Ovary (tissue), 9 donors: ENCODE measurements around the gene MAP3K19. TPM values are rescaled to one million over a fixed set of nuclear protein-coding genes. Genes with fewer than 3 reads are reported as not detected.

Experiments used
- DNase-seq, 5 donors: peaks; one replicate each; pipeline ENCODE4 v3.0.0-alpha.2; 2019 to 2020
- H3K27ac ChIP-seq, 2 donors: fragments of 200-600 bp; one replicate each; pipeline versions ENCODE4 v1.5.1 to v1.8.0; 2019 to 2022
- H3K27me3 ChIP-seq: fragments of 200-600 bp; one replicate; pipeline ENCODE4 v1.8.0; 2022
- H3K36me3 ChIP-seq: fragments of 200-600 bp; sonication (generic); one replicate; pipeline ENCODE4 v1.5.1; 2019
- H3K4me1 ChIP-seq: one replicate; pipeline ENCODE4 v1.8.1; 2013; ENCODE audit warnings: mild to moderate bottlenecking, moderate library complexity; ENCODE audit not compliant: insufficient read depth
- H3K4me3 ChIP-seq: fragments of 200-600 bp; sonication (generic); one replicate; pipeline ENCODE4 v1.5.1; 2017
- H3K9me3 ChIP-seq, 2 donors: fragments of 200-600 bp in 1 of 2; sonication (generic) in 1 of 2; one replicate each; pipeline versions ENCODE4 v1.5.1 to v1.8.1; 2013 to 2019; ENCODE audit warnings: mild to moderate bottlenecking in 1 of 2, moderate library complexity in 1 of 2
- CTCF ChIP-seq, 3 donors: fragments of 450-650 bp in 2 of 3; fragments of 200-600 bp in 1 of 3; IDR thresholded peaks; one replicate each; pipeline versions ENCODE4 v1.5.1 to v1.8.0; 2016 to 2022; ENCODE audit warnings: antibody characterized with exemption in 3 of 3, mild to moderate bottlenecking in 1 of 3
- EP300 ChIP-seq: sonication (generic); formaldehyde crosslinking; IDR thresholded peaks from one replicate; pipeline ENCODE4 v1.6.1; 2017; ENCODE audit warnings: antibody characterized with exemption
- POLR2A ChIP-seq: fragments of 450-650 bp; IDR thresholded peaks from one replicate; pipeline ENCODE4 v1.6.1; 2017; ENCODE audit warnings: antibody characterized with exemption, mild to moderate bottlenecking, moderate library complexity
- WGBS, 3 donors: extraction: QIAGEN DNeasy Blood & Tissue Kit in 1 of 3; methylation state at CpG; one replicate each; pipeline versions ENCODE4 v1.1.5 to v1.1.7; 2013 to 2017; 5-methylcytosine and 5-hydroxymethylcytosine counted together
- intact Hi-C, 4 donors: fragments of 100-400 bp; cut with DNase I; formaldehyde crosslinking; loops; one replicate each; pipeline versions ENCODE4 v1.11.0 to v1.15.1; 2022 to 2023
- polyA plus RNA-seq, 2 donors: library from polyadenylated mRNA; stranded (reverse); fragments of 200-250 nt in 1 of 2; fragments of 350-450 nt in 1 of 2; fragmentation: Illumina TruSeq in 1 of 2; extraction: RNeasy Lipid Tissue Mini Kit (QIAGEN cat#74804) in 1 of 2; gene quantifications; one replicate each; pipeline ENCODE4 v1.2.3, GENCODE V29; 2013 to 2014
- total RNA-seq, 7 donors: library from RNA; depleted of rRNA in 2 of 7; stranded (reverse); fragments of >200 nt in 2 of 7; fragmentation: NEBNext Ultra II Directional in 3 of 7; extraction: Animal tissue kit (Norgen Biotek cat#: 25700) in 3 of 7; gene quantifications; one replicate each; pipeline versions ENCODE4 v1.1.0 to v1.2.4, GENCODE V29; 2016 to 2023
- donor health status: DM: no; HTN: no; CAD: no; lungs with moderate emphysema.
- donor health status: DM: no; HTN: no; CAD: no.
- donor health status: Bipolar disorder and iron deficiency.
- donor health status: DM: yes; HTN: yes; CAD: no.
- donor health status: DM: no; HTN: no; CAD: no.
- donor health status: DM: yes; HTN: yes; CAD: no.

Gene MAP3K19
- total and polyA plus RNA-seq, 9 donors: 0.02 to 23.2 (median 0.93) TPM; not detected in 3

GRCh38 chr2:134917888-134918525 lies 129.2 kb downstream of the MAP3K19 start:
- WGBS, 3 donors: 0 to 1% (median 0%) methylated on average over 37 to 38 of the region's 38 CpGs
- Histone ChIP-seq H3K27ac (peak overlapping the region; percentile 51 to 94), H3K4me3 (peak overlapping the region; percentile 95), H3K4me1 (peaks cover 5% of the 10 kb centered on the region), H3K27me3 (no peaks in the 10 kb centered on the region), H3K9me3 (no peaks in the 10 kb centered on the region), H3K36me3 (no peaks in the 10 kb centered on the region)
- peak in 1 of 5 donors; percentile 14 for DNase-seq
- TF ChIP-seq EP300 (no peak), CTCF (IDR thresholded peaks at IDR 0.05) (peak; percentile 16 to 58 (median 40)), POLR2A (peak; percentile 39)
- intact Hi-C loops: no loop called here

GRCh38 chr2:134917360-134917865 lies 129.8 kb downstream of the MAP3K19 start:
- peak overlapping the region; percentile 51 to 94 for H3K27ac ChIP-seq
- TF ChIP-seq EP300: no peak
- TF ChIP-seq POLR2A: no peak
- no peak for TF ChIP-seq CTCF (IDR thresholded peaks at IDR 0.05)
- H3K9me3 ChIP-seq: no peaks in the 10 kb centered on the region
- peak overlapping the region; percentile 95 for H3K4me3 ChIP-seq
- no peaks in the 10 kb centered on the region for H3K36me3 ChIP-seq
- H3K27me3 ChIP-seq: no peaks in the 10 kb centered on the region
- H3K4me1 ChIP-seq: peaks cover 5% of the 10 kb centered on the region
- peak; percentile 14 to 54 (median 35) for DNase-seq
- 11 to 18% (median 11%) methylated on average over 16 of the region's 16 CpGs for WGBS, 3 donors
- intact Hi-C loops: no loop called here

Other genes with a start within 250 kb of the MAP3K19 start
- not detected for gene ACMSD, start 208.8 kb downstream of the MAP3K19 start, total RNA-seq
- not detected for gene ACMSD, start 208.8 kb downstream of the MAP3K19 start, polyA plus RNA-seq
- 10 to 100 TPM; 25.5 to 46.5 (median 38.4) TPM for gene CCNT2, start 128.6 kb downstream of the MAP3K19 start, total RNA-seq
- gene CCNT2, start 128.6 kb downstream of the MAP3K19 start, polyA plus RNA-seq: 10 to 100 TPM; 14.0 to 20.6 TPM
- gene RAB3GAP1, start 4.8 kb upstream of the MAP3K19 start, total RNA-seq: 10 to 100 TPM; 36.6 to 47.2 (median 44.3) TPM
- gene RAB3GAP1, start 4.8 kb upstream of the MAP3K19 start, polyA plus RNA-seq: 10 to 100 TPM; 29.3 to 51.3 TPM